OCI-LY7 (cell line): ENCODE results near the gene SLC6A7. TPM values are rescaled to one million over a fixed set of nuclear protein-coding genes. Genes with fewer than 3 reads are reported as not detected.

Source experiments
- BruUV-seq: library from RNA; stranded (reverse); fragments of 400-500 nt; replicated peaks from 2 replicates; lab custom pipeline; 2021; lab: Mats Ljungman, UMichigan
- CTCF ChIA-PET: fragments of 300-600 bp; sonication (Branson Sonifier 250); formaldehyde crosslinking; loops from one replicate; lab custom pipeline; 2022; ENCODE audit warnings: antibody characterized with exemption; ENCODE audit not compliant: unreplicated experiment; lab: Charles Lee
- POLR2A ChIA-PET: fragments of 300-600 bp; sonication (Branson Sonifier 250); formaldehyde crosslinking; loops from one replicate; lab custom pipeline; 2022; ENCODE audit warnings: antibody characterized with exemption; lab: Charles Lee
- DNase-seq: peaks from one replicate; pipeline ENCODE4 v3.0.0-alpha.2; 2015; ENCODE audit warnings: low spot score
- H2AFZ ChIP-seq: fragments of 200-600 bp; sonication (generic), shearing (Covaris generic); 2 replicates; pipeline ENCODE4 v1.6.1; 2014; ENCODE audit warnings: mild to moderate bottlenecking, antibody characterized with exemption, low read length, moderate library complexity
- H3K27ac ChIP-seq: fragments of 200-600 bp; sonication (generic); 2 replicates; pipeline ENCODE4 v1.5.1; 2014; ENCODE audit warnings: mixed run types, low read depth, mild to moderate bottlenecking, moderate library complexity, low read length, inconsistent platforms; ENCODE audit not compliant: poor library complexity, severe bottlenecking
- H3K36me3 ChIP-seq: fragments of 200-600 bp; sonication (generic); 2 replicates; pipeline ENCODE4 v1.6.1; 2014; ENCODE audit warnings: mild to moderate bottlenecking, antibody characterized with exemption, low read length, moderate library complexity, mixed read lengths; ENCODE audit not compliant: insufficient read depth
- H3K4me1 ChIP-seq: fragments of 200-600 bp; sonication (generic); 2 replicates; pipeline ENCODE4 v1.5.1; 2014; ENCODE audit warnings: mild to moderate bottlenecking, low read length; ENCODE audit not compliant: insufficient read depth, poor library complexity, severe bottlenecking
- H3K4me2 ChIP-seq: fragments of 200-600 bp; sonication (generic); 2 replicates; pipeline ENCODE4 v1.6.1; 2014; ENCODE audit warnings: mild to moderate bottlenecking, low read length
- H3K4me3 ChIP-seq: fragments of 200-600 bp; sonication (generic); 2 replicates; pipeline ENCODE4 v1.5.1; 2014; ENCODE audit warnings: mild to moderate bottlenecking, low read depth, low read length; ENCODE audit not compliant: poor library complexity, severe bottlenecking
- H3K79me2 ChIP-seq: fragments of 200-600 bp; sonication (generic); 2 replicates; pipeline ENCODE4 v1.6.1; 2016; ENCODE audit warnings: low read depth, mild to moderate bottlenecking, low read length, moderate library complexity, mixed read lengths; ENCODE audit not compliant: insufficient read depth
- H3K9me2 ChIP-seq: fragments of 200-600 bp; sonication (generic); 2 replicates; pipeline ENCODE4 v1.6.1; 2016; ENCODE audit warnings: mild to moderate bottlenecking, low read length, mixed read lengths; ENCODE audit not compliant: insufficient read depth
- H3K9me3 ChIP-seq: fragments of 200-600 bp; sonication (generic); 2 replicates; pipeline ENCODE4 v1.6.1; 2014; ENCODE audit warnings: mild to moderate bottlenecking, mixed run types, low read length, mixed read lengths
- H4K20me1 ChIP-seq: fragments of 200-600 bp; sonication (generic); 2 replicates; pipeline ENCODE4 v1.6.1; 2014; ENCODE audit warnings: mild to moderate bottlenecking, antibody characterized with exemption, low read length, moderate library complexity, mixed read lengths; ENCODE audit not compliant: insufficient read depth
- CTCF ChIP-seq: fragments of 200-600 bp; sonication (generic); conservative IDR thresholded peaks from 2 replicates; pipeline ENCODE4 v1.5.1; 2014; ENCODE audit warnings: mild to moderate bottlenecking, antibody characterized with exemption, low read length, moderate library complexity, mixed read lengths
- EZH2phosphoT487 ChIP-seq: fragments of 200-600 bp; sonication (generic); IDR thresholded peaks from 2 replicates; pipeline ENCODE4 v1.6.1; 2018; ENCODE audit warnings: low read depth, borderline replicate concordance, mild to moderate bottlenecking, mixed run types, antibody characterized with exemption, low read length, moderate library complexity, mixed read lengths
- intact Hi-C: fragments of 100-400 bp; cut with micrococcal nuclease; formaldehyde crosslinking; loops from one replicate; pipeline ENCODE4 v1.10.0; 2022; ENCODE audit not compliant: unreplicated experiment
- total RNA-seq, 2 experiments: library from RNA; depleted of rRNA in 1 of 2; stranded (reverse); fragments of >200 nt in 1 of 2; shearing (Covaris generic) in 1 of 2; gene quantifications; 2 replicates each; pipeline ENCODE4 v1.2.3, GENCODE V29; 2014 to 2022

SLC6A7 gene
- total RNA-seq, 2 experiments from 2014 or later = not detected

- intact Hi-C loops = no loop called here
- H2AFZ ChIP-seq = no peak overlapping the region
- no peaks in the 10 kb centered on the region for H3K36me3 ChIP-seq
- BruUV-seq = no TSS peak
- no peaks in the 10 kb centered on the region for H4K20me1 ChIP-seq
- ChIA-PET POLR2A (interaction anchor here (0.6 kb wide), 2 partner anchors 195 to 1220 kb away, joined by 3 to 4 read pairs; no protein-coding TSS in a partner anchor), CTCF (no interaction called here)
- H3K4me2 ChIP-seq = peak overlapping the region; percentile 23; the same call in 1 of the 2 replicates
- no peaks in the 10 kb centered on the region for H3K9me3 ChIP-seq
- TF ChIP-seq EZH2phosphoT487 = no peak
- TF ChIP-seq CTCF = no peak
- peak overlapping the region; percentile 7 for H3K4me3 ChIP-seq
- H3K79me2 ChIP-seq = no peaks in the 10 kb centered on the region
- H3K27ac ChIP-seq = no peak overlapping the region
- peaks cover 18% of the 10 kb centered on the region for H3K4me1 ChIP-seq
- H3K9me2 ChIP-seq = no peaks in the 10 kb centered on the region
- no peak for DNase-seq
Observed at GRCh38 chr5:150156027-150156368, 33.9 kb upstream of the SLC6A7 start.

- no peak for DNase-seq
- BruUV-seq = no TSS peak
- no peak overlapping the region for H3K27ac ChIP-seq
- intact Hi-C loops = no loop called here
- peaks cover 18% of the 10 kb centered on the region for H3K4me1 ChIP-seq
- no peak overlapping the region for H2AFZ ChIP-seq
- CTCF ChIA-PET = no interaction called here
- H4K20me1 ChIP-seq = no peaks in the 10 kb centered on the region
- no peak overlapping the region for H3K4me3 ChIP-seq
- H3K4me2 ChIP-seq = no peak overlapping the region
- no peaks in the 10 kb centered on the region for H3K9me3 ChIP-seq
- TF ChIP-seq CTCF (no peak), EZH2phosphoT487 (no peak)
- POLR2A ChIA-PET = no interaction called here
- no peaks in the 10 kb centered on the region for H3K36me3 ChIP-seq
- H3K79me2 ChIP-seq = no peaks in the 10 kb centered on the region
- no peaks in the 10 kb centered on the region for H3K9me2 ChIP-seq
Observed at GRCh38 chr5:150156540-150156939, 33.3 kb upstream of the SLC6A7 start.

GRCh38 chr5:150157168-150157567, 32.7 kb upstream of the SLC6A7 start:
- TF ChIP-seq CTCF = no peak
- no peak for TF ChIP-seq EZH2phosphoT487
- no peak overlapping the region for H3K27ac ChIP-seq
- intact Hi-C loops = no loop called here
- no peaks in the 10 kb centered on the region for H3K9me2 ChIP-seq
- no TSS peak for BruUV-seq
- no peaks in the 10 kb centered on the region for H3K36me3 ChIP-seq
- H2AFZ ChIP-seq = no peak overlapping the region
- DNase-seq = no peak
- H3K4me1 ChIP-seq = peaks cover 18% of the 10 kb centered on the region
- ChIA-PET CTCF (no interaction called here), POLR2A (no interaction called here)
- no peaks in the 10 kb centered on the region for H4K20me1 ChIP-seq
- no peak overlapping the region for H3K4me2 ChIP-seq
- no peak overlapping the region for H3K4me3 ChIP-seq
- H3K79me2 ChIP-seq = no peaks in the 10 kb centered on the region
- no peaks in the 10 kb centered on the region for H3K9me3 ChIP-seq
